Activated CD8-positive, alpha-beta memory T cell treated with anti-CD3 and anti-CD28 coated beads, Interleukin-2, amount 50 U/mL, for 1 hour (primary cell): Measurements from ENCODE around the gene RAB7A.

Experiments used
- DNase-seq: peaks from one replicate; pipeline ENCODE4 v3.0.0-alpha.2; 2020; ENCODE audit errors: extremely low read depth

The RAB7A gene

DNA sequence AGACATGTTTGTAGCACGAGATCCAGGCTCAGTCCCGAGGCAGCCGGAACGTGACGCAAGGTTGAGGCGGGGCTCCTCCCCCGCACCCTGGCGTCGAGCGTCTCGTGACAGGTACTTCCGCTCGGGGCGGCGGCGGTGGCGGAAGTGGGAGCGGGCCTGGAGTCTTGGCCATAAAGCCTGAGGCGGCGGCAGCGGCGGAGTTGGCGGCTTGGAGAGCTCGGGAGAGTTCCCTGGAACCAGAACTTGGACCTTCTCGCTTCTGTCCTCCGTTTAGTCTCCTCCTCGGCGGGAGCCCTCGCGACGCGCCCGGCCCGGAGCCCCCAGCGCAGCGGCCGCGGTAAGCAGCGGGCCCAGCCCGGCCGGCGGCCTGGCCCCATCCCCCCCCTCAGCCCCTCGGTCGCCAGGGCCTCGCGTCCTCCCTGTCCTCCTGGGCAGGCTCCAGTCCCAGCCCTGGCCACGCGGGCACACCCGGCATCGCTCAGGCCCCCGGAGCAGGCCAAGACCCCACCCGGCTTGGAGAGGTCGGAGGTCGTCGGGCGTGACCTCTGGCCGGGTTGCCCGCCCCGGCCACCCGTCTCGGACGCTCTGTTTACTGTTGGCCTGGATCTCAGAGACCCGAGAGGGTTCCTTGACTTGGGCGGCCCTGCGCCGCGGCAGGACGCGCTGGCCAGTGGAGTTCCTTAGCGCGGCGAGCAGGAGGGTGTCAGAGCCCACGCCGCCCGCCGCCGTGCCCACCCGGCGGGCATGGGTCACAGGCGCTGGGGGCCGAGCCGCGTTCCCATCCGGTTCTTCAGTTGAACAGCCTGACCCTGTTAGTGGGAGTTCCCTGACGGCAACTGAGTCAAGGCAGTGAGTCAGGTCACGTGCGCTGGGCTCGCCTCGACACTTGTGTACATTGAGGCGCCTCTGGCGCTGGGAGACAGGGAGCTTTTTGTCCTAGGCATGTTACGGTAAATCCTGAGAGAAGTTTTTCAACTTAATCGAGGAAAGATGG is at the start of gene RAB7A:
Gene RAB7A, plus strand, starts transcription at position 161 of the 994 bp plus-strand sequence. CDS start 69,185 bp downstream, outside the sequence.
- peak; percentile 94 for DNase-seq

DNA sequence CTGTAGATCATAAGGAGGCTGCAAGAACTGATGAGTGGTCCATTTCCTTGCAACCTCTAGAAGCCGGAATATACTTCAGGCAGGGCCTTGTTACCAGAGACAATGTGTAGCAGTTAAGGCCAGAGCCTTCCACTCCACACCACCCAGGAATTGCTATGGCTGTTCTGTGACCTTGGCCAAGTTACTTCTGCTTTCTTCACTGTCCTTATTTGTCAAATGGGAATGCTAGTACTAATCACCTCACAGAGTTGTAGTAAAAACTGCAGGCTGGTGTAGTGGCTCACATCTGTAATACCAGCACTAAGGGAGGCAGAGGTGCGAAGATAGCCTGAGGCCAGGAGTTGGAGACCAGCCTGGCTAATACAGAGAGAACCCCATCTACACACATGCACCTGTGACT is 46.6 kb upstream of the RAB7A start:
- no peak for DNase-seq

GRCh38 chr3:128680603-128681368 is 45.2 kb upstream of the RAB7A start:
- DNase-seq: peak; percentile 93

- DNase-seq: no peak
Measured at GRCh38 chr3:128681369-128681829, 44.6 kb upstream of the RAB7A start.

DNA sequence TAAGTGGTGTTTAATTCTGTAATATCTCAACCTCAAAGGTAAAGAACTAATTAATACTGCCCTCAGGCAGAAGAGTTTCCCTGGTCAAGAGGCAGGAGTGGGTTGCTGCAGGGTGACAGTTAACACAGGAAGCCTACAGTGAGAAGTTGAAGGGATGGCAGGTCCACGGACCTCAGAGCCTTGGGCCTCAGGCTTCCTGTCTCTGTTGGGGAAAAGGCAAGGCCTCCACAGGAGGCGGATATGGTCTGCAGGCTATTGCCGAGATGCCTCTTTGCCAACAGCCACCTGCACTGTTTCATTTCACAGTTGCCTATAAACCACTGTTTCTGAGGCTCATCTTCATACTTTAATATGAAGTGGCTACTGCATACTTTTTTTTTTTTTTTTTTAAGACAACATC is 42.0 kb upstream of the RAB7A start:
- no peak for DNase-seq

DNA sequence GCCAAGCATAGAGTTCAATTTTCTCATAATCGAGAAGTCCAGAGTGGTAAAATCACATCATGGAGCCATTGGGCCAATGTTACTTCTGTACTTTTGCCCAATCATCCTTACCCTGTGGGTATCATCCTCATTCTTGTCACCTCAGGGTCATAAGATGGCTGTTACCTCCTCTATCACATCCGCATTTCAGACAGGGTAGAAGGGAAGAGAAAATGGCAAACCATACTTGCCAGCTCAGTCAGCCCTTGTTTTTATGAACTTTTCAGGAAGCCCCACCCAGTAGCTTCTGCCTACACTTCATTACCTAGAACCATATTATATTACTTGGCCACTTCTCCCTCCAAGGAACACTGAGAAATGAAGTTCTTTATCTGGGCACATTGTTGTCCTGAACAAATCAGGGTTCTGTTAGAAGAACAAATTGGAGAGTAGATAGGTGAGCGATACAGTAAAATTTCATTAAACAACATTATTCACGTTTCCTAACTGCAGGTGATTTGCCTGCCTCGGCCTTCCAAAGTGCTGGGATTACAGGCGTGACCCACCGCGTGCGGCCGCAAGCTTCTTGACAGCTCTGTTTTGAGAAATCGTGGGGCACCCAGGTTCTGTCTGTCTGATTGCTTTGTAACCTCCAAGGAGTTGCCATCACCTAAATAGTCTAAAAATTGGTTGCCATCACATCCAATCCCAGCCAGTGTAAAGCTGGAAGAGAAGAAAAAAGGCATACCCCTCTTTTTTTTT is 40.8 kb upstream of the RAB7A start:
- no peak for DNase-seq

- no peak for DNase-seq
Measured at GRCh38 chr3:128686465-128686864, 39.5 kb upstream of the RAB7A start.

GRCh38 chr3:128689060-128689459 is 36.9 kb upstream of the RAB7A start:
- DNase-seq: no peak

DNA sequence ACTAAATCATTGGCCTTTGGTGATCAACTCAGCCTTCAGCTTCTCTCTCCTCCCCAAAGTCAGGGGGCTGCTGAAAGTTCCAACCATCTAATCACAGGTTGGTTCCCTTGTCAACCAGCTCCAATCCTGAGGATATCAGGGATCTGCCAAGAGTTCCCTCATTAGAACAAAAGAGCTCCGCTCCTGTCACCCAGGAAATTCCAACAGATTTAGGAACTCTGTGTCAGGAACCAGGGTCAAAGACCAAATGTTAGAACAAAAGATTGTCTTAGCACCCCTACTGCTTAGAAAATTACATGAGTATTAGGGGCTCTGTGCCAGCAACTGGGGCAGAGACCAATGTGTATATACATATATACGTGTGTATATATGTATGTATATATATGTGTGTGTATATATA is 32.3 kb upstream of the RAB7A start:
- no peak for DNase-seq

- no peak for DNase-seq
Measured at GRCh38 chr3:128697341-128697740, 28.6 kb upstream of the RAB7A start.

DNA sequence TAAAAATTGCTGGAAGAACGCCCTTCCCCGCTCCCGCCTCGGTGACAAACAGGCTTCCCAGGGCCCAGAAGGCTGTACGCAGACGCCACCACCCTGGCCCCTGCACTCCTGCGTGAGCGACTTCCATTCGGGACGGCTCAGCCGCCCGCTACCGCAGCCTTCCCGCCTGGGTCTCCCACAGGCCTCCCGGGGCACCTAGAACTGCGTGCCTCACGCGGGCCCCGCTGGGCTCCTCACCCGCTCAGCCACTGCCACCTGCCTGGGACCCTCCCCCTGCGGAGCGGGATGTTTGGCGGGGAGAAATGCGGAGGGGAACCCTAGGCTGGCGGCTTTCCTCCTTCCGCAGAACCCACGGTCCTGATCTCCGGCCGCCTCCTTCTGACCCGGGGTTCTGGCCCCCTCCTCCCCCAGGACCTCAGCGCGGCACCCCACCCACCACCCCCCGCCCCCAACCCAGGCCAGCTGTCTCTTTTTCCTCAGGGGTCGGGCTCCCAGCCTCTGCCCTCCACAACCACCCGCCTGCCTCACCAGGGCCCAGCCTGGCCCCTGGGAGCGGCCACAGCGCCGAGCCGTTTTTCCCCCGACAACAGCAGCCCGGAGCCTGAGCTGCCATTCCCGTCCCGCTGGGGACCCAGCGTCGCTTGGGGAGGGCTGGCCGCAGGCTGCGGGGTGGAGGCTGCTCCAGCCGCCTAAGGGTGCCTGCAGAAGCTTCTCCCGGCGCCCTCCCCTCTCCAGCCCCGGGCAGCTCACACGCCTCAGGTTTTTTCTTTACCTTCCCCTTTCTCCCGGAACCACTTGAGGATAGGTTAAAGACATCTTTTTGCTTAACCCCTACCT is 27.6 kb upstream of the RAB7A start:
- no peak for DNase-seq

DNA sequence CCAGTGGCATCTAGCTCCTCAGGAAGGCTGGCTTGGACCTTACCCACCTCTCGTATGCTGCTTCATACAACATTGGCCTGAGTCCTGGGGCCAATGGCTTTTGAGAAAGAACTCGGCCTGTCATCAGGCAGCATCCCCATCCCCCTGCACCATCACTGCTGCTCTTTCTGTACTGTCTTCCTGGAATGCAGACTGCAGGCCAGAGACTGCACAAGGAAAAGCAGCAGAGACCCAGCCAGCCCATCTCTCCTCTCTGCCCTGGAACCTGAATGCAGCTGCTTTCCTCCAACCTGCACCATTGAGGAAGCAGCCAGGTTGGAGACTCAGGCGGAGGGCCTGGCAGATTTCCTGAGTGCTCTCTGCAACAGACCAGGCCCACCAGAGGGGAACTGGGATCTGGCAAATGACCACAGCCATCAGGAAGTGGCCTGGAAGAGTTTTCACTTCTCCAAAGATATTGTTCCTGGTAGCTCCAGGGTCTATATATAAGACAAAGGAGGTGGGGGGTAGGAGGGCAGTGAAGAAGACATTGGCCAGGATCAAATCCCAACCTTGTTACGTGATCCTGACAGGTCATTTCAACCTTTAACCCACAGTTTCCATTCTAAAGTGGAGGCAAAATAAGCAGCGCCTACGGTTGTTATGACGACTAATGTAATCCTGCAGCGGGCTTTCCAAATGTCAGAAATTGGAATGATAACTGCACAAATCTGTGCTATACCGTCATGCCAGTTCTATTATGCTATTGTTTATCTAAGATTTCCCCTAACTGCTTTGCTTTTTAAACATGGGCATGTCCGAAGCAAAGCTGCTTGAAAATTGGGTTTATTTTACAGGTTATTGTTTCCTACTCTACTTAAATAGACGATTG is 24.4 kb upstream of the RAB7A start:
- no peak for DNase-seq

GRCh38 chr3:128702391-128702790 is 23.6 kb upstream of the RAB7A start:
- DNase-seq: no peak

- DNase-seq: no peak
Measured at GRCh38 chr3:128703561-128703960, 22.4 kb upstream of the RAB7A start.

DNA sequence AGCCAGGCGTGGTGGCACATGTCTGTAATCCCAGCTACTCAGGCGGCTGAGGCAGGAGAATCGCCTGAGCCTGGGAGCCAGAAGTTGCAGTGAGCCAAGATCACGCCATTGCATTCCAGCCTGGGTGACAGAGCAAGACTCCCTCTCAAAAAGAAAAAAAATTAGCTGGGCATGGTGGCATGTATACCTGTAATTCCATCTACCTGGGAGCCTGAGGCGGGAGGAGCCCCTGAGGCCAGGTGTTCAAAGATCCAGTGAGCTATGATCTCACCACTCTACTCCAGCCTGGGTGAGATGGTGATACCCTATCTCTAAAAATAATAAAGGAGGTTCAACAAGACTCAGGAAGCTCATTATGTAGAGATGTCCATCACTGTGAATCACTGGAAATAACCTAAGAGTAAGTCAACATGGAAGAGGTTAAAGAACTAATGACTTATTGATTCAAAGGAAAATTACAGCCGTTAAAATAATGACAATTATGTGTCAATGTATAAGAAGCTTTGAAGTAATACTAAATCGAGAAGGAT is 19.8 kb upstream of the RAB7A start:
- no peak for DNase-seq

DNA sequence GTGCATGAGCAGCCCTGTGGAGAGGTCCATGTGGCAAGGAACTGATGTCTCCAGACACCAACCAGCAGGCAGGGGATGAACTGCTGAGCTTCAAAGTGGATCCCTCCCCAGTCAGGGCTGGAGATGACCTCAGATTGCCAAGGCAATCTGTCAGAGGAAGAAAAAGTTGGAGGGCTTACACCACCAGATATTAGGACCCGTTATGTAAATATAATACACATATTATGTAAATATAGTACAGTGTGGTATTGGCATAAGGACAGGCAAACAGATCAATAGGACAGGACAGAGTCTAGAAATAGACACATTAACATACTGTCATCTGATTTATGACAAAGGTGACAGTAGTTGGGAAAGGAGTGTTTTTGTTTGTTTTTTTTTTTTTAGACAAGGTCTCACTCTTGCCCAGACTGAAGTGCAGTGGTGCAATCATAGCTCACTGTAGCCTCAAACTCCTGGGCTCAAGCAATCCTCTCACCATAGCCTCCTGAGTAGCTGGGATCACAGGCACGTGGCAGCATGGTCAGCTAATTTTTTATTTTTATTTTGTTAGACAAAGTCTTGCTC is 18.0 kb upstream of the RAB7A start:
- no peak for DNase-seq

GRCh38 chr3:128709038-128709437 is 16.9 kb upstream of the RAB7A start:
- DNase-seq: no peak

DNA sequence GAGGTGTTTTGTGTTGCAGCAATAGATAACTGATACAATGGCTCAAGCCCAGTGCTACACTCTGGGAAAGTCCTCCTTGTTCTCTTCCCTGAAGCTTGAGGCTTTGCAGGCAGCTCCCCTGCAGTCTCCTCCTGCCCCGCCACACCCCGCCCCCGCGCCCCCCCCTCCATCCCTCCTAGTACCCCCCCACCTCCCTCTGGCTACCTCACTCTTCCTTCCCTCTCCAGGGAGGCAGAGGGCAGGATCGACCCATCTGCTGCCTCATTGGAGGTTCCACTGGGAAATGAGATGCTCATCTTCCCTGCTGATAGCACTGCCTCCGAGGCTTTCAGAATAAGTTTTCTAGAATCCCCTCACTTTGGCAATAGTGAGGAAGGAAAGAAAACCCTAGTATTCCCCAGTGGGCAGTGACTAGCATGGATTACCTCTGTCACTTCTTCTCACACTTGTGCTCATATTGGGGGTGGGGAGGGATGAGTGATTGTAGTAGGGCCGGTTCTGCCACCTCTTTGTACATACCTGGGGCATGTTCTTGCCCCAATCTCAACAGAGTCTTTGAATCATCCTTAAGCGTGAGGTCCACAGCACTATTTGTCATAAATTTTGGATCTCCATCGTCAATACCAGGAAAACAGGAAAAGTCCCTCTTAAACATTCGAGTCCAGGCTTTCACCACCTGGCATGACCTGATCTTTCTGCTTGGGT is 16.3 kb upstream of the RAB7A start:
- no peak for DNase-seq
